ENCODE measurements around the gene FAM185A.

GRCh38 chr7:102810916-102811315 lies 62.1 kb downstream of the FAM185A start:
- no peak for TF ChIP-seq CTCF (IDR thresholded peaks at IDR 0.05)
- TF ChIP-seq POLR2A (IDR thresholded peaks at IDR 0.05): no peak
